GM19239 (cell line): Measurements from ENCODE around the gene PRPF6.

ENCODE experiments used
- DNase-seq: peaks from one replicate; pipeline ENCODE4 v3.0.0; 2011; ENCODE audit warnings: low spot score; ENCODE audit not compliant: insufficient read length
- FAIRE-seq: peaks from 2 replicates; lab custom pipeline; 2011; peaks lifted over from hg19 to GRCh38; lab: Jason Lieb, UNC

The PRPF6 gene

DNA sequence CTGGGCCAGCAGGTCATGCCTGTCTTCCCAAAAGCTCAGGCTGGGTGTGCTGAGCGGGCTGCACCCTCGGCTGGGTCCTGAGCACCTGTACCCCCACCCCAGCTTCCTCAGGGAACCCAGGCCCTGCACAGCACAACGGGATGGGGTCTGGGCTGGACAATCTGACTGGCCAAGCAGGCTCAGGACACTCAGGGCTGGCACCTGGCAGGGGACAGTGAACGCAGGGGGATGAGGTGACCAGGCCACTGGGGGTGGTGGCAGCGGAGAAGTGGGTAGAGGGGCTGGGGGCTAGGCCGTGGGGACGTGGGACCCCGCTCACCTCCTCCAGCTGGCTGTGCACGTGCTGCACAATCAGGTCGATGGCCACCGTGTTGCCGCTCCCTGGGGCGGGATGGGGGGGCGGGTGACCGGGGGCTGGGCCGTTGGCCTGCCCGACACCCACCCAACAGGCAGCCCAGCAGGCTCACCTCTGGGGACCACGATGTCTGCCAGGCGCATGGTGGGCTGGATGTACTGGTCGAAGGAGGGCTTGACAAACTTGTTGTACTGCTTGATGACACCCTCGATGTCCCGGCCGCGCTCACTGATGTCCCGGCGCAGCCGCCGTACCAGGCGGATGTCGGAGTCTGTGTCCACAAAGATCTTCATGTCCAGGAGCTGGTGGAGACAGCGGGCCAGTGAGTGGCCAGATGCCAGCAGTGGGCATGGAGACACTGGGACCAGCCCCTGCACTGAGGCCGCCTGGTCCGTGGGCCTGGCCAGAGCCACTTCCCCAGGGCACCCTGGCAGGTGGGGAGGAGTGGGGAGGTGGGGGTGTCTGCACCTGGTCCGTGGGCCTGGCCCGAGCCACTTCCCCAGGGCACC lies 36.6 kb upstream of the PRPF6 start:
- DNase-seq (no peak), FAIRE-seq (no peak)

DNA sequence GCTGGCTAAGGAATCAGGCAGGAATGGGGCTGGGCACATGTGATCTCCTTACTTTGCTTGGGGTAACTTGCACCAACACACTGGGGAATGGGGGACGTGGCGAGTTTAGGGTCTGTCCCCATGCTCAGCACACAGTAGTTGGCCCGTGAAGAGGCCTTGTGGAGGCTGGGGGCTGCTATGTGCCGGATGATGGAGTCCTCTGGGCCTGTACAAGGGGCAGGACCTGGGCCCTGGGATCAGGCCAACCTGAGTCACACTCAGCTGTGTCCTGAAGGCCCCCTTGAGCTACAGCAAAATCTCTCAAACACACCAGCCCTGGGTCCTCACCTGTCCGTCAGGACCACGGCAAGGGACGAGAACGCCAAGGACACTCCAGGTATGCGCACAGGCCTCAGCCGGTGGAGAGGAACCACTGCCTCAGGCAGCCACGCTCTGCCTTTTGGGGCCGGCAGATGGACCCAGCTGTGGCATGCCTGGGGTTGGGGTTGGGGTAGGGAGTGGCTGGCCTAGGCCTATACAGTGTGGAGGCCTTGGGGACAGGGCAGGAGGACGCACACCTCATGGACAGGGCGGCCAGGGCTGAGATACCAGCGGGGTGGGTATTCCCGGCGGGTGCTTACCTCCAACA lies 35.8 kb upstream of the PRPF6 start:
- FAIRE-seq (no peak), DNase-seq (no peak)

DNA sequence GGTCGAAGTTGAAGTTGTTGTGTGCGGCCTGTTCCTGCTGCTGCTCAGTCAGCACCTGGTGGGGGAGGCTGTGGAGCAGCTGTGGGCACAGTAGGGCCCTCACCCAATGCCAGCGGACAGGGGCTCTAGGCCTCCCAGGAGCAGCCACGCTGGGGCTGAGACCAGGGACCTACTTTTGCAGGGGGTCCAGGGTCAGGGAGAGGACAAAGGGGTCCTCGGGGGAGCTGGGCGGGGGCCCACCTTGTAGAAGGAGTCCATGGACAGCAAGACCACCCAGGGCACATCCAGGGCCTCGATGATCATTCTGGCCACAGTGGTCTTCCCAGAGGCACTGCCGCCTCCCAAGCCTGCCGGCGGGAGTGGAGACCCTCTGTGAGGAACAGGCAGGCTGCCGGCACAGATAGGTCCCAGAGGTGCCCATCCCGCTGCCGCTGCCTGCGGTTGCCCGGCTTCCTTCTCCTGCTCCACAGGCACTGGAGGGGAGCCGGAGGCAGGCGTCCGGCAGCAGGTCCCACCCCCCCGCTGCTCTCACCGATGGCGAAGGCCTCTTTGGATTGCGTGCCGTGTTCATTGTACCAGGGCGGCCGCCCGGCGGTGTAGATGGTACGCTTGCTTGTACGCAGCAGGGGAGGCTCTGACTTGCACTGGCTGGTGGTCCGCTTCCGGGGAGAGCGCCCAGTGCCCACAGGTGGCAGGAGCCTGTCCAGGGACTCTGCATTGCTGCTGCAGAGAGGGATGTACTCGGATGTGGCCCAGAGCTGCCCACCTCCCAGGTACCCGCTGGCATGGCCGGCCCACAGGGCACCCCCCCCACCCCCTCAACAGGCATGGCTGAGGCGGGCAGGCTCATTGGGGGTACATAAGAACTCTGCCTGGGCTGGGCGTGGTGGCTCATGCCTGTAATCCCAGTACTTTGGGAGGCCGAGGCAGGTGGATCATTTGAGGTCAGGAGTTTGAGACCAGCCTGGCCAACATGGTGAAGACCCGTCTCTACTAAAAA lies 34.7 kb upstream of the PRPF6 start:
- FAIRE-seq (no peak), DNase-seq (no peak)

DNA sequence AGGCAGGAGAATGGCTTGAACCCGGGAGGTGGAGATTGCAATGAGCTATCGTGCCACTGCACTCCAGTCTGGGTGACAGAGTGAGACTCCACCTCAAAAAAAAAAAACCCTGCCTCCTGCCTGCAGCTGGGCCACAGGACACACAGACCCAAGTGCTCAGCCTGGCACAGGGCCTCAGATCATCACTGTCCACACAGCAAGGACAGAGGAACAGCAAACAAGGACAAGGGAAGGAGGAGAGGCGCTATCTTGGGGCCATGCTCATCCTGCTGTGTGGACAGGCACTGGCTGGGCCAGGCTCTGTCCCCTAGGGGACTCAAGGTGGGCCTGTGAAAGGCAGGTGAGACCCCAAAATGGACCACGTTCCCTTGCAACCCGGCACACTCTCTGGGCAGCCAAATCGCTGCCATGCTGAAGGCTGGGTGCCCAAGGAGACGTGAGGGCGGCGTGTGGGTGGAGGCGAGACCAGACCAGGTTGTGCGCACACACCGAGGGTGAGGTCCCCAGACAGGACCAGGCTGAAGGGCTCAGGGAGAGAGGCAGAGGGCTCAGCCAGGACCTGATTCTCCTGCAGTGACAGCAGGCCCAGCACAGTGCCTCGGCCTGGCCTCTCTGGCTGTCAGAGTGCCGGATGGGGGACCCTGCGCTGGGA lies 33.8 kb upstream of the PRPF6 start:
- DNase-seq (no peak), FAIRE-seq (no peak)

DNA sequence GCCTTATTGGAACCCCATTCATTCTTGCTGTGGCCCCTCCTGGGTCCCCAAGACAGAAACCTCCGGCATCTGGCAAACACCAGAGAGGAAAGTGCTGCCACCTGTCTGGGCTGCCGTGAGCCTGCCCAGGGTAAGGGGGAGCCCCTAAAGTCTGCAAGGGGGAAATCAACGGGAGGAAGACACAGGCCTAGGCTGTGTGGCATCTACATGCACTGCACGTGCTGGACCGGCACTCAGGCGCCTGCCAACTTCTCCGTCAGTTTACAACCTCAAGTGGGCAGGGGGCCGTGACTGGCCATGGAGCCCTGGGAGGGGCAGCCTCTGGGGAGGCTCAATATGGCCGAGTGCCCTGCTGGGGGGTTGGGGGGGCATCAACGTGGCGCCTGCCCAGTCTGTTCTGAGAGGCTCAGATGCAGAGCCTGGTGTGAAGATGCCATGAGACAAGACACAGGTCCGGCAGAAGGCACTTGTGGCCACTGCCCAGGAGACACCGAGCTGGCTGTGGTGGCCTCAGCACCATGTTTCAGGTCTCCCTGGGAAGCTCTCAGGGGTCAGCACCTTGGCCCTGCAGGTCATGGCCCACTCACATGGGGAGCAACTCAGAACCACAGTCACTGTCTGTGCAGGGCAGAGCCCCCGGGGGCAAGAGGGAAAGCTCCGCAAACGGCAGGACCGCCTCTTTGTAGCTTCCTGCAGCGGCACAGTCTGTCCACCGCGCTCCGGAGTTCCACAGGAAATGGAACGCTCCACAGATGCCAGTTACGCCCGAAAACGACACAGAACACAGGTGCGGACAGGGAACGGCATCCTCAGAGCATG lies 33.1 kb upstream of the PRPF6 start:
- DNase-seq (no peak), FAIRE-seq (no peak)

DNA sequence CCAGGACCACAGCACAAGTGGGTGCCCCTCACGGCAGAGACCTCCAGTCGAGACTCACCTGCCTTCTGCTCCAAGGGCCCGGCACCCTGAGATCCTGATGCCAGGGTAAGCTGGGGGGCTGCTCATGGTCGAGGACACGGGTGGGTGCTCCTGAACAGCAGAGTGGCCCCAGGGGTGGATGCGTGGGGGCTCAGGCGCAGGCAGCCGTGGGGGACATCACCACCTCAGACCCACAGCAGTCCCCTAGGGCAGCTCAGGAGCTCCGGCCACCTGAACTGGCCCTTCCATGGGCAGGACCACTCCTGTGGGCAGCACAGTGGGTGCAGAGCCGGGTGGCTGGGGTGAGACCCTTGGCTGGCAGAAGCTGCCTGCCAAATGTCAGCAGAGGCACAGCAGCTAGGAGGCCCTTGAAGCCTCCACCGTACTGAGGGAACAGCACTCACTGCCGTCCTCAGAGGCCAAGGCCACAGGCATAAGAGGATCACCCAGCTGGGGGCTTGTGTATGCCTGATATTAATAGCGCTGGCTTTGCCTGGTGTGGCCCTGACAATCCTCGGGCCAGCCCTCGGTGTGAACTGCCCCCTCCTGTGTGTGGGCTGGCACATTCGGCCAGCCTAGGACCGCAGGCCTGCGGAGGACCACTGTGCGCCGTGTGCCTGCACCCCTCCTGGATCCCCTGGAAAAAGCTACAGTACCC lies 30.1 kb upstream of the PRPF6 start:
- FAIRE-seq (no peak), DNase-seq (no peak)

DNA sequence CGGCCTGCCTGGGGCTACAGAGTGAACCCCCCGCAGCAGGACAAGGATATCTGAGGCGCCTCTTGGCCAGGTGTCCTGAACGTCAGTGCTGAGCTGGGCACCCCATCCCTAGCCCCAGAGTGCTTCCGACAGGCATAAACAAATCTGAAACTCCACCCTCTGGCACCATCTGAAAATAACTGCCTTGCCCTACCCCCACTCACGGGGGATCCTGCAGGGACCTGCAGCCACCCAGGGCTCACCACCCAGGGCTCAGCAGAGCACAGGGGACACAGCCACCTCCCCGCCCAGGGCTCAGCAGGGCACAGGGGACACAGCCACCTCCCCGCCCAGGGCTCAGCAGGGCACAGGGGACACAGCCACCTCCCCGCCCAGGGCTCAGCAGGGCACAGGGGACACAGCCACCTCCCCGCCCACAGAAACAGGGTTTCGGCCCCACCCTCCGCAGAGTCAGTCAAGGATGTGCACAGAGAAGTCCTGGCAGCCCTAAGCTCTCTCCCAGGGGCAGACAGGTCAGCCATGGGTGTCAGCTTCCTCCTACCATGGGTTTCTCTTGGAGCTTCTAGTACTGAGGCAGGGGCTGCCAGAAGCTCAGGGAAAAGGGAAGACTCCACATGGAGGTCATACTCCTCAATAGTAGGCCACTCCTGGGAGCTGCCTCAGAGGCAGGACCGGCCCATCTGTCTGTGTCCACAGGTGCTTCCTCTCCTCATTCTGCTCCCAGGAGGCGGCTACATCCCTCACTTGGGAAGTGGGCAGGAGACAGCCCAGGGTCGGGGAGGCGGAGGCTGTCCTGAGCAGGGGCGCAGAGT lies 29.3 kb upstream of the PRPF6 start:
- FAIRE-seq, result no peak
- no peak for DNase-seq

DNA sequence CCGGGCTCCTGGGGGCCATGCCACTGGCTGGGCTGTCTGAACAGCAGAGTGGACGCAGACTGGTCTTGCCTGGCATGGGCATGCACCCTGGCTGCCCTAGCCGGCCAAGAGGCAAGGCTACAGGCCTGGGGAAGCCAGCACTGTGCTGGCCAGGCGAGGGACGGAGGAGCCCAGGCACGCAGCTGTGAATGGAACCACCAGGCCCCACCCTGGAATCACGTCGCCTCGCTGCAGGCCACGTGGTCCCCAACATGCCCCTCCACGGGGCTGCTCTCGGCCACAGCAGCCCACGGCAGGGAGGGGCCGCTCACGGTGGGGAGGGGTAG lies 28.8 kb upstream of the PRPF6 start:
- FAIRE-seq, result no peak
- no peak for DNase-seq

DNA sequence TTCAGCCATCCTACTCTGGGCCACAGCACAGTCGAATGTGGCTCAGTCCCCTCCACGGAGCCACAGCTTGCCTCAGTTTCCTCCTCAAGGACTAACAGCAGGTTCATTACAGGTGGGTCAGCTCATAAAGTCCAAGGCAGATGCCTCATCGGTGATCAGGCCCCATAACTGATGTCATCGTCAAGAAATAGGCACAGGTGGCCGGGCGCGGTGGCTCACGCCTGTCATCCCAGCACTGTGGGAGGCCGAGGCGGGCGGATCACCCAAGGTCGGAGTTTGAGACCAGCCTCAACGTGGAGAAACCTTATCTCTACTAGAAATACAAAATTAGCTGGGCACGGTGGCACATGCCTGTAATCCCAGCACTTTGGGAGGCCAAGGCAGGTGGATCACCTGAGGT lies 28.2 kb upstream of the PRPF6 start:
- DNase-seq (no peak), FAIRE-seq (no peak)

DNA sequence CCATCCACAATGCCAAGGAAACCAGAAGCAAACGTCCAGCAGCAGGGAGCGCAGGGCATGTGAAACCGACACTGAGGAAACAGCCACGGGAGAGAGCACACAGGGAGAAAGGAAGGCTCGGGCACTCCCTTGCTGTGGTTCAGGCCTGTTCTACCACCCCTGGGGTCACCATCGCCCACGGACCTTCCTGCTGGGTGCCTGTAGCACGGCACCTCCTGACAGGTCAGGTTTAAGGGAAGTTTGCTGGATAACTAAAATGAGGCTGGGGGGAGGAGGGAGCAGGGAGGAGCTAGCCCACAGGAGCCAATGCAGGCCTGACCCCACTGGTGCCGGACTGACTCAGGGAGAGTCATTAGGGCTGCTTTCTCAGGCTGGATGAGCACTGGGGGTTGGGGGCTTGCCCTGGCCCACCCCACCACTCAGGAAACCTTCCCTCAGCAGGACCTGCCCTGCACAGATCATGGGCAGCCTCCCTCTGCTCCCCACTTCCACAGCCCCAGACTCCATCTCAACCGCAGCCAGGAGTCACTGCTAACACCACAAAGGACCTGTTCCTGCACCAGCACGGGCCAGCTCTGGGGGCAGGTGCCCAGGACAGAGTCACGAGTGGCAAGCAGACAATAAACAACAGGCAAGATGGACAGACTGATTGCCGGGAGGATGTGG lies 27.0 kb upstream of the PRPF6 start:
- FAIRE-seq (no peak), DNase-seq (no peak)

DNA sequence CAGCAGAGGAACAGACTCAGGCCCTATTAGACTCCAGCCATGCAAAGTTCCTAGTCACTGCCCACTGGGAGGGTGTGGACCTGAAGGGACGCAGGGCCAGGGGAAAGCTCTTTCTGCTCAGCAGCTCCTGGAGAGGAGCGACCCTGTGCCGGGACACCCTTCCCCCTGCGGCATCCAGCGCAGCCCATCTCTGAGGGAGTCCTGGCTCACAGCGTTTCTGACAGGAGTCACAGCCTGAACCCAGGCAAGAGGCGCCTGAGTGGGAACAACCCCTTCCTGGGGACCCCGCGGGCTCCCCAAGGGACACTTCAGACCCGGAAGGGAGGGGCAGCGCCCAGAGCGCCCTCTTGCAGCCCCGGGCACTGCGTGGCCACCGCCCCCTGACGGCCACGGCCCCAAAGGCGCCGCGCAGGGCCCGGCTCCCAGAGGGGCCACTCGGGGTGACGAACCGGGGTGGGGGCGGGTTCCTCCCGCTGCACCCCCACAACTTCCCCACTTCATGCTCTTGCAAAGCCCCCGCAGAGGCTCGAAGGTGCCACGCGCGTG lies 25.6 kb upstream of the PRPF6 start:
- DNase-seq (no peak), FAIRE-seq (no peak)

DNA sequence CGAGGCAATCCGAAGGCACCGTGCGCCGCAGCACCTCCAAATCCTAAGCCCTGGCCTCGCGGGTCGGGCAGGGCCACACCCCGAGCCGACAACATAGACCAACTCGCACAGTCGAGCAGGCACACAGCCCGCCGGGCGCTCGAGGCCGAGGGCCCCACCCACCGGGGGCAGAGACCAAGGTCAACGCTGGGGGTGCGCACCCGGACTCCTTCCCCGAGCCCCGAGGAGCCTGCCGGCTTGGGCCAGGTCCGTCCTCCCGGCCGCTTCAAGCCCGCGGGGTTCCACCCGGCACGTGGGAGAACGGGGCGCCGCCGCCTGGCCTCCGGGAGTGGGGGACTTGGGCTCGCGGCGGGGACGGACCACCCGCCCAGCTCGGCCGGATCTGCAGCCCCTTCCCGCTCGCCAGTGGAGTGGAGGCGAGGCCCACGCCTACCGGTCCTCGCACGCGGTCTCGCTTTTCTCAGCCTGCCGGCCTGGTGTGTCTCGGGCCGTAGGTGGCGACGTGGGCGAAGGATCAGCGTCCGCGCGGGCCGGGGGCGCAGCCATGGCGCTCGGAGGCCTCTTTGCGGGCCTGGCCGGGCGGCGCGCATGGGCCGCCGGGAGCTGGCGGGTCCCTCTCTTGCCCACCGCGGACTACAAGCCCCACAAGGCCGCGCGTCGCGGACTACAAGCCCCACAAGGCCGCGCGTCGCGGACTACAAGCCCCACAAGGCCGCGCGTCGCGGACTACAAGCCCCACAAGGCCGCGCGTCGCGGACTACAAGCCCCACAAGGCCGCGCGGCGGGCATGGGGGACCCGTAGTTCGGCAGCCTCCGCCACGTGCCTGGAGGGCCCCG lies 24.9 kb upstream of the PRPF6 start, which contains the start of gene UCKL1:
TSS of gene UCKL1 (minus strand) at position 590 of the 837 bp plus-strand sequence. CDS start at position 546, 44 bp downstream.
- peak; percentile 45 for FAIRE-seq
- peak; percentile 95 for DNase-seq

DNA sequence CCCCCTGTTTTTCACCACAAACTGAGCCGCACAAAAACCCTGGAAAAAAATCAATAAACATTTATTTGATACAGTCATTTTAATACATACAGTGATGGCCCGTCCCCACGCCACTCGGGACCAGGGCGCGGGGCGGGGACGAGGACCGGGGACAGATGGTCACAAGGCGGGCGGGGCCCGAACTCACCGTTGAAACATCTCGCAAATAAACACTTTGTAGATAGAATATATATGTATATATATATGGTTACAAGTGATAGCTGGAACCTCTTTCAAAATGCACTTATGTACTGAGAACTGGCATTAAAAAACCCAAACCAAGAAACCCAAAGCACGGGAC lies 24.3 kb upstream of the PRPF6 start:
- FAIRE-seq (no peak), DNase-seq (no peak)

DNA sequence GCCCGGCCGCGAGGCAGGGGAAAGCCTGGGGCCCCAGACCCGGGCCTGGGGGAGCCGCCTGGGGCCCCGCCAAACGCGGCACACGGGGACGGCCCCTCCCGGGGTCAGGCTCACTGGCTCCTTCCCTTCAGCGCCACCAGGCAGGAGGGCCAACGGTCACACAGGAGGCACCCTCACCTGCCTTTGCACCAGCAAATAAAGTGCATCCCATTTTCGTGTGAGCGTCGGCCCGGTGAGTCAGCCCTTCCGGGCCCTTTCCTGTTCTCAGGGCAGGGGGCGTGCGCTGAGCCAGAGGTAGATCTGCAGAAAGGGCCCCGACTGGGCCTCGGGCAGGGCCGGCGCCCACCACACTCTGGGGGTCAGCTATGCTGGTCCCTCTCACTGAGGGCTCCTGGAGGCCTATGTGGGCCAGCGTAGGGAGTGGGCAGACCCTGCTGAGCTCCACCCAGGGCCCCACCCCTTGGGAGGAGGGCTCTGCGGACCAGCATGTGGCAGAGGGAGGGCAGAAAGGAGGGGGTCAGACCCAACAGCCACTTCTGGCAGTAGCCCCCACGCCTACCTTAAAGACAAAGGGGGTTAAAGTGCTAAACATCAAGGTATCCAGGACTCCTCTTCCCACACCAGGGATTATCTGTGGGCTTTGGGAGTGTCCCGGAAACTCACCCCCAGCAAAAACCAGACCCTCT lies 23.8 kb upstream of the PRPF6 start:
- DNase-seq, result no peak
- no peak for FAIRE-seq

DNA sequence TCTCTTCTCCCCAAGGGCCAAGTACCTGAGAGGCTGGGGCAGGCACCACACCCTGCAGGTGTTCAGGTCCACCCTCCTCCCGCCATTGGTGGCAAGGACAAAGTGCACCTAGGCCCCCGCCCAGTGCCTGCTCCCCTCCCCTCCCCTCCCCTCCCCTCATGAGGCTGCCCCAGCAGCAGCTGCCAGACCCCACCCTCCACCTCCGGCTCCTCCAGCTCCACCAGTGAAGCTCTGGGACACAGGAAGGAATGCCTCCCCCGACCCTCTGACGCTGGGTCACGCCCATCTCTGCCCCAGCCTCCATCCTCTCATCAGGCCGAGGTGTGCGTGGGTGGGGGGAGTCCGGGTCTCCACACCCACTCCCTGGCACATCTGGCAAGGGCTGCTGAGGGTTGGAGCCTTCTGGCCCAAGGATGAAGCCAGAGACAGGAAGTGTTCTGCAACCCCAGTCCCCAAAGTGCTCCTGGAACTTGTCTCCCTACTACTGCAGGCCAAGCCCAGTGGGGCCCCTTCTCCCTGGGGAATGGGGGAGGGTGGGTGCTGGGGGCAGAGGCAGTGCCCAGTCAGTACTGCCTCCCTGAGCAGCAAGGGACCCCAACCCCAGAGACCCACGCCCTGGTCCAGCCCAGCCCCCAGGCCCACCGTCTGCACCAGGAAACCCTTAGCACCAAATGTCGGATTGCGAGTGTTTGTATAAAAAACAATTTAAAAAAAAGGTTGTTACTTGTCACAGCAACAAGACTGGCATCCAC lies 23.1 kb upstream of the PRPF6 start:
- no peak for FAIRE-seq
- DNase-seq, result no peak
